Transverse colon (tissue), 4 donors: ENCODE results near the gene WWC1. TPM values are rescaled to one million over a fixed set of nuclear protein-coding genes. Genes with fewer than 3 reads are reported as not detected.
A peak's percentile ranks its signal among the peaks of the same experiment; 100 is the strongest.

Experiments
- DNase-seq: peaks from one replicate; pipeline ENCODE4 v3.0.0-alpha.2; 2019
- H3K27ac ChIP-seq, 4 donors: fragments of 200-600 bp; sonication (generic); 2 replicates each; pipeline ENCODE4 v1.5.1; 2016 to 2018; ENCODE audit warnings: inconsistent platforms in 4 of 4
- H3K27me3 ChIP-seq: fragments of 200-600 bp; sonication (generic); 2 replicates; pipeline ENCODE4 v1.5.1; 2017; ENCODE audit warnings: inconsistent platforms
- H3K36me3 ChIP-seq, 4 donors: fragments of 200-600 bp; sonication (generic); 2 replicates each; pipeline ENCODE4 v1.5.1; 2017 to 2019; ENCODE audit warnings: inconsistent platforms in 4 of 4
- H3K4me1 ChIP-seq, 4 donors: fragments of 200-600 bp; sonication (generic); 2 replicates each; pipeline ENCODE4 v1.5.1; 2017 to 2020; ENCODE audit warnings: inconsistent platforms in 4 of 4
- H3K4me3 ChIP-seq, 4 donors: fragments of 200-600 bp; sonication (generic); 1 replicate in 1 of 4; 2 replicates in 3 of 4; pipeline versions ENCODE4 v1.5.1 to v1.6.1; 2017 to 2019; ENCODE audit warnings: inconsistent platforms in 4 of 4
- H3K9me3 ChIP-seq, 2 donors: fragments of 200-600 bp; sonication (generic); 2 replicates each; pipeline ENCODE4 v1.5.1; 2017 to 2019; ENCODE audit warnings: inconsistent platforms in 2 of 2
- CTCF ChIP-seq, 5 experiments: fragments of 200-600 bp in 3 of 5; fragments of 450-650 bp in 2 of 5; sonication (generic) in 3 of 5; IDR thresholded peaks; 1 replicate in 2 of 5; 2 replicates in 3 of 5; pipeline ENCODE4 v1.5.1; 2016 to 2017; ENCODE audit warnings: antibody characterized with exemption in 5 of 5, inconsistent platforms in 3 of 5, mild to moderate bottlenecking in 2 of 5, moderate library complexity in 1 of 5
- EP300 ChIP-seq: sonication (generic); formaldehyde crosslinking; IDR thresholded peaks from one replicate; pipeline ENCODE4 v1.6.1; 2017; ENCODE audit warnings: antibody characterized with exemption, low read depth
- POLR2A ChIP-seq: fragments of 450-650 bp; IDR thresholded peaks from one replicate; pipeline ENCODE4 v1.6.1; 2016; ENCODE audit warnings: antibody characterized with exemption, mild to moderate bottlenecking, moderate library complexity
- POLR2AphosphoS5 ChIP-seq, 3 donors: sonication (generic); formaldehyde crosslinking; IDR thresholded peaks; one replicate each; pipeline ENCODE4 v1.6.1; 2016; ENCODE audit warnings: antibody characterized with exemption in 3 of 3
- WGBS, 2 donors: methylation state at CpG; one replicate each; pipeline ENCODE4 v1.1.5; 2018; ENCODE audit warnings: low coverage in 1 of 2; 5-methylcytosine and 5-hydroxymethylcytosine counted together
- in situ Hi-C, 4 donors: fragments of 200-750 bp; cut with MboI; loops; one replicate each; pipeline versions ENCODE4 v1.15.0 to v1.15.1; 2017; ENCODE audit warnings: low sequenced_read_pairs in 3 of 4, low pct_ligation_motif_present in 1 of 4, low pct_unique_long_range_greater_than_20kb in 1 of 4
- intact Hi-C: fragments of 100-400 bp; cut with DNase I; formaldehyde crosslinking; loops from one replicate; pipeline ENCODE4 v1.15.1; 2023; ENCODE audit warnings: low total_unique reads
- total RNA-seq, 4 donors: library from RNA; depleted of rRNA; stranded (reverse); fragments of >200 nt; gene quantifications; one replicate each; pipeline ENCODE4 v1.1.0, GENCODE V29; 2016

WWC1 gene
- total RNA-seq, 4 donors from 2014 or later = 10.1 to 34.8 (median 16.8) TPM

- TF ChIP-seq EP300 = no peak
- TF ChIP-seq CTCF (IDR thresholded peaks at IDR 0.05) = no peak
- no peak for TF ChIP-seq POLR2A
- intact Hi-C loops (no loop called here), in situ Hi-C loops (no loop called here)
- Histone ChIP-seq H3K4me1 (peaks cover 5 to 33% (median 27%) of the 10 kb centered on the region in 4 donors), H3K27ac (peak overlapping the region in 2 of 4 donors; percentile 75), H3K4me3 (no peak overlapping the region), H3K27me3 (no peaks in the 10 kb centered on the region), H3K9me3 (no peaks in the 10 kb centered on the region), H3K36me3 (no peaks in the 10 kb centered on the region)
- DNase-seq = no peak
- WGBS, 2 donors = 69% methylated on average over 8 of the region's 8 CpGs; no CpG with 5 or more reads in 1 of the 2 donors
Observed at GRCh38 chr5:168317096-168317520, 25.7 kb downstream of the WWC1 start.

- intact Hi-C loops = no loop called here
- H3K9me3 ChIP-seq = no peaks in the 10 kb centered on the region
- WGBS, 2 donors = 29 to 32% methylated on average over 4 of the region's 4 CpGs
- H3K4me3 ChIP-seq = no peak overlapping the region
- DNase-seq = no peak
- in situ Hi-C loops = no loop called here
- peaks cover 5 to 33% (median 27%) of the 10 kb centered on the region in 4 donors for H3K4me1 ChIP-seq
- no peaks in the 10 kb centered on the region for H3K27me3 ChIP-seq
- no peak overlapping the region for H3K27ac ChIP-seq
- H3K36me3 ChIP-seq = no peaks in the 10 kb centered on the region
- TF ChIP-seq POLR2AphosphoS5 (IDR thresholded peaks at IDR 0.05) = no peak
- no peak for TF ChIP-seq POLR2A
- TF ChIP-seq CTCF (IDR thresholded peaks at IDR 0.05) = no peak
- TF ChIP-seq EP300 = no peak
Observed at GRCh38 chr5:168317521-168318147, 26.2 kb downstream of the WWC1 start.

- H3K4me1 ChIP-seq = peaks cover 5 to 33% (median 25%) of the 10 kb centered on the region in 4 donors
- WGBS, 2 donors = 88 to 90% methylated on average over 3 to 4 of the region's 4 CpGs
- H3K27me3 ChIP-seq = no peaks in the 10 kb centered on the region
- no peaks in the 10 kb centered on the region for H3K9me3 ChIP-seq
- H3K27ac ChIP-seq = no peak overlapping the region
- TF ChIP-seq EP300 (no peak), POLR2A (no peak), CTCF (IDR thresholded peaks at IDR 0.05) (no peak), POLR2AphosphoS5 (IDR thresholded peaks at IDR 0.05) (no peak)
- no peaks in the 10 kb centered on the region for H3K36me3 ChIP-seq
- intact Hi-C loops (no loop called here), in situ Hi-C loops (no loop called here)
- DNase-seq = no peak
- no peak overlapping the region for H3K4me3 ChIP-seq
Observed at GRCh38 chr5:168318240-168318639, 26.8 kb downstream of the WWC1 start.

- no peak overlapping the region for H3K4me3 ChIP-seq
- in situ Hi-C loops (no loop called here), intact Hi-C loops (no loop called here)
- 75 to 78% methylated on average over 3 of the region's 3 CpGs for WGBS, 2 donors
- H3K36me3 ChIP-seq = no peaks in the 10 kb centered on the region
- peaks cover 5 to 19% (median 17%) of the 10 kb centered on the region in 4 donors for H3K4me1 ChIP-seq
- H3K27me3 ChIP-seq = no peaks in the 10 kb centered on the region
- no peaks in the 10 kb centered on the region for H3K9me3 ChIP-seq
- no peak overlapping the region for H3K27ac ChIP-seq
- no peak for TF ChIP-seq POLR2AphosphoS5 (IDR thresholded peaks at IDR 0.05)
- no peak for TF ChIP-seq POLR2A
- no peak for TF ChIP-seq EP300
- no peak for DNase-seq
Observed at GRCh38 chr5:168319774-168320173, 28.3 kb downstream of the WWC1 start.

- Histone ChIP-seq H3K4me1 (peaks cover 0 to 11% (median 8%) of the 10 kb centered on the region in 4 donors), H3K27me3 (no peaks in the 10 kb centered on the region), H3K9me3 (no peaks in the 10 kb centered on the region), H3K4me3 (no peak overlapping the region), H3K36me3 (no peaks in the 10 kb centered on the region), H3K27ac (no peak overlapping the region)
- intact Hi-C loops = no loop called here
- WGBS, 2 donors = 86 to 100% methylated on average over 1 to 9 of the region's 9 CpGs
- no peak for TF ChIP-seq EP300
- no peak for TF ChIP-seq POLR2AphosphoS5 (IDR thresholded peaks at IDR 0.05)
- no peak for TF ChIP-seq CTCF (IDR thresholded peaks at IDR 0.05)
- no peak for TF ChIP-seq POLR2A
- DNase-seq = no peak
- in situ Hi-C loops = no loop called here
Observed at GRCh38 chr5:168320805-168321204, 29.4 kb downstream of the WWC1 start.
